Upper lobe of left lung (tissue), 4 donors: ENCODE measurements around the gene TMX2.

Experiments
- EP300 ChIP-seq, 4 donors: sonication (generic); formaldehyde crosslinking; IDR thresholded peaks; one replicate each; pipeline ENCODE4 v1.5.1; 2017; ENCODE audit warnings: antibody characterized with exemption in 4 of 4, control low read depth in 2 of 4
- POLR2A ChIP-seq, 4 donors: fragments of 450-650 bp; IDR thresholded peaks; one replicate each; pipeline ENCODE4 v1.5.1; 2016 to 2017; ENCODE audit warnings: antibody characterized with exemption in 4 of 4, mild to moderate bottlenecking in 2 of 4
- POLR2AphosphoS5 ChIP-seq, 2 donors: sonication (generic); formaldehyde crosslinking; IDR thresholded peaks; one replicate each; pipeline ENCODE4 v1.5.1; 2017; ENCODE audit warnings: antibody characterized with exemption in 2 of 2
- TF ChIP-seq, protein P1 (sequence below), 6 experiments: fragments of 450-650 bp in 4 of 6; fragments of 200-600 bp in 2 of 6; sonication (generic) in 2 of 6; IDR thresholded peaks; one replicate each; pipeline ENCODE4 v1.5.1; 2016 to 2019; ENCODE audit warnings: antibody characterized with exemption in 6 of 6

DNA sequence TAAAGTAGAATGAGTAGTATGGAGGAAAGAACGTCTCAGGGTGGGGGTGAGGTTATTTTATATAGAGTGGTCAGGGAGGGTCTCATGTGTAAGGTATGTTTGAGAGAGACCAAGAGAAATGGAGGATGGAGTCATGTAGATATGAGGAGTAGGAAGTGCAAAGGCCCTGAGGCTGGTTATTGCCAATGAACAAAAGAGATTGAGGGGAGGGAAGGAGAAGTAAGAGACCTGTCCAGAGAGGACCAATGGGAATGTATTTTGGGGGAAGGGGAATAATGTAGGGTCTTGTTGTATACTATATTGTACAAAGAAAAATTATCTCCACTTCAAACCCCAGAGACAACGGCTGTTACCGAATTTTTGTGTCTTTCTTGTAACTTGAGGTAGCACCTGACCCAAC lies 59.0 kb downstream of the TMX2 start:
- no peak for TF ChIP-seq POLR2A (IDR thresholded peaks at IDR 0.05)
- TF ChIP-seq, protein P1, sequence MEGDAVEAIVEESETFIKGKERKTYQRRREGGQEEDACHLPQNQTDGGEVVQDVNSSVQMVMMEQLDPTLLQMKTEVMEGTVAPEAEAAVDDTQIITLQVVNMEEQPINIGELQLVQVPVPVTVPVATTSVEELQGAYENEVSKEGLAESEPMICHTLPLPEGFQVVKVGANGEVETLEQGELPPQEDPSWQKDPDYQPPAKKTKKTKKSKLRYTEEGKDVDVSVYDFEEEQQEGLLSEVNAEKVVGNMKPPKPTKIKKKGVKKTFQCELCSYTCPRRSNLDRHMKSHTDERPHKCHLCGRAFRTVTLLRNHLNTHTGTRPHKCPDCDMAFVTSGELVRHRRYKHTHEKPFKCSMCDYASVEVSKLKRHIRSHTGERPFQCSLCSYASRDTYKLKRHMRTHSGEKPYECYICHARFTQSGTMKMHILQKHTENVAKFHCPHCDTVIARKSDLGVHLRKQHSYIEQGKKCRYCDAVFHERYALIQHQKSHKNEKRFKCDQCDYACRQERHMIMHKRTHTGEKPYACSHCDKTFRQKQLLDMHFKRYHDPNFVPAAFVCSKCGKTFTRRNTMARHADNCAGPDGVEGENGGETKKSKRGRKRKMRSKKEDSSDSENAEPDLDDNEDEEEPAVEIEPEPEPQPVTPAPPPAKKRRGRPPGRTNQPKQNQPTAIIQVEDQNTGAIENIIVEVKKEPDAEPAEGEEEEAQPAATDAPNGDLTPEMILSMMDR (IDR thresholded peaks at IDR 0.05), result no peak
- no peak for TF ChIP-seq POLR2AphosphoS5 (IDR thresholded peaks at IDR 0.05)
- no peak for TF ChIP-seq EP300 (IDR thresholded peaks at IDR 0.05)
